Cardiac fibroblast (primary cell): Measurements from ENCODE around the gene CKS1B.

Experiments
- DNase-seq, 2 donors: peaks; one replicate each; pipeline versions ENCODE4 v3.0.0 to v3.0.0-alpha.2; 2010; ENCODE audit warnings: low read depth in 2 of 2
- H3K4me3 ChIP-seq, 2 donors: replicated peaks in 1 of 2; 1 replicate in 1 of 2; 2 replicates in 1 of 2; pipeline ENCODE4 v1.5.1; 2011; ENCODE audit warnings: low read depth in 2 of 2, low read length in 2 of 2, mild to moderate bottlenecking in 2 of 2, moderate library complexity in 1 of 2
- CTCF ChIP-seq: IDR thresholded peaks from one replicate; pipeline ENCODE4 v1.5.1; 2011; ENCODE audit warnings: low read depth, mild to moderate bottlenecking, low read length, inconsistent platforms

CKS1B gene

GRCh38 chr1:155008015-155008941, 33.8 kb downstream of the CKS1B start:
- TF ChIP-seq CTCF: no peak
- no peak overlapping the region for H3K4me3 ChIP-seq
- DNase-seq: no peak

- no peak for TF ChIP-seq CTCF
- DNase-seq: no peak
- H3K4me3 ChIP-seq: no peak overlapping the region
These were observed 34.8 kb downstream of the CKS1B start for GRCh38 chr1:155009221-155009711.

GRCh38 chr1:155009742-155010141, 35.3 kb downstream of the CKS1B start:
- TF ChIP-seq CTCF: no peak
- no peak overlapping the region for H3K4me3 ChIP-seq
- DNase-seq: no peak

GRCh38 chr1:155010211-155010918, 35.9 kb downstream of the CKS1B start:
- no peak for TF ChIP-seq CTCF
- no peak for DNase-seq
- H3K4me3 ChIP-seq: no peak overlapping the region

- no peak for TF ChIP-seq CTCF
- no peak for DNase-seq
- H3K4me3 ChIP-seq: no peak overlapping the region
These were observed 36.5 kb downstream of the CKS1B start for GRCh38 chr1:155011004-155011416.

GRCh38 chr1:155011437-155012025, 37.0 kb downstream of the CKS1B start:
- no peak for DNase-seq
- TF ChIP-seq CTCF: no peak
- H3K4me3 ChIP-seq: no peak overlapping the region
